HG03280 (cell line): Measurements from ENCODE around the gene MLIP.

Experiments
- ATAC-seq: cut with Tn5 transposase; IDR thresholded peaks from one replicate; pipeline ENCODE4 v1.9.1; 2021; ENCODE audit warnings: mild to moderate bottlenecking, moderate library complexity; ENCODE audit not compliant: unreplicated experiment

MLIP gene

GRCh38 chr6:54266400-54266923, 155.2 kb downstream of the MLIP start:
- no peak for ATAC-seq

DNA sequence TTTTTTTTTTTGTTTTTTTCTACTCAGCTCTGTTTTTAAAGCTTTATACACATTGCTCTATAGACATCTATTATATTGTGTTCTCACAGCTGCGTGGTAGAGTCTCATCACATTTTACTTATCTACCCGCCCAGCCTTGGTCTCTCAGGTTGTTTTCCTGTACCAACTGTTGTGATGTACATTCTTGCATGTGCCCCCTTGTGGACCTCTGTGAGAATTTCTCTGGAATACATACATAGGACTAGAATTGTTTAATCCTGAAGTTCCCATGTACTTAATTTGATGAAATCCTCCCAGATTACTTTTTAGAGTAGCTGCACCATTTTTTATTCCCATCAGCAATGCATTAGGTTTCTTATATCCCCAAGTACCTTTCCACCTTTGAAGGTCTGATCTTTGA, 156.6 kb downstream of the MLIP start:
- ATAC-seq: no peak

- no peak for ATAC-seq
These were observed 162.1 kb downstream of the MLIP start for GRCh38 chr6:54273214-54273820.

DNA sequence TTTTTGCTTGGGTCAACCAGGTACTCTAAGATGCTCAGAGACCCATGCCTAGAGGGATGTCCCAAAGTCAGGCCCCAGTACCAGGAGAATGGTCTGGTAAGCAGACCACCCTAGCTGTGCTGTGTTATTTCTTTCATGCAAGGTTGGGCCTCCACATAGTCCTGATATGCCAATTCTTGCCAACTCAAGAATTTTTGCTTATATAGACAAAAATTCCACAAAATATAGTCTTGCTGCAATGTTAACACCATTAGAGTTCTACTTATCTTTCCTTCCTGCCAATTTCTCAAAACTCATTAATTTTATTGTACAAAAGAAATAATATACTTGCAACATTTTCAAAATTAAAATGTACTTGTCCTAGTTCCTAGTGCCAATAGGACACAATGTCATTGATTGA, 163.1 kb downstream of the MLIP start:
- no peak for ATAC-seq

DNA sequence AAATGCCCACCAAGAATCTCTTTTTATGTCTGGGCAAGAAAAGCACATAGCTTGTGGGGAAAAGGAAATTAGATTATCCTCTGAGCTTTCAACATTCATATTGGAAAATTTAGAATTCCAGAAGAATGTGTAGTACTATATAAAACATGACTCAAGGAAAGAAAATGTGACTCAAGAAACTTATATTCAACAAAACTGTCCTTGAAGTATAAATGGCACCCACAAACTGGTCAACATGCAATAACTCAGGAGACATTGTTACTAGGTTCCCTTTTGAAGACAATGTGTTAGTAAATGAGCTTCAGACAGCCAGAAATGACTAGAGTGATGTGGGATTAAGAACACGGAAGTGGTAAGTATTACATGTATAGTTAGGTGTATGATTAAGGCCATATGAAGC, 170.9 kb downstream of the MLIP start:
- no peak for ATAC-seq

GRCh38 chr6:54284161-54284860, 173.1 kb downstream of the MLIP start:
- ATAC-seq: no peak

DNA sequence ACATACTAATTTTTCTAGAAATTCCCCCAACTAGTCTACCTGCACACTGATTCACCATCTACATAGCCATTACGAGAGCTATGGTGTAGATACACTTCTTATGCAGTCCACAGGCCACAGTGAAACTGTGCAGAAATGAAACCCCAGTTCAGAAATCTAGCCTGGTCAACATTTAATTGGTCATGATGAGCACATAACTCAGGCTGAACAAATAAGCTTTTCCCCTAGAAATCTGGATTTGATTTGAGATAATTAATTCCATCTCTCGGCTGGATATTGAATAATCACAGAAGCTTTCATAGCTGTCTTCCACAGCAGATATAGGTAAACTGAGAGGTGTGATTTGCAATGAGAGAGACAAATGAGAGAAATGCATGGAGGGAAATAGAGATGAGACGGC, 174.4 kb downstream of the MLIP start:
- no peak for ATAC-seq

DNA sequence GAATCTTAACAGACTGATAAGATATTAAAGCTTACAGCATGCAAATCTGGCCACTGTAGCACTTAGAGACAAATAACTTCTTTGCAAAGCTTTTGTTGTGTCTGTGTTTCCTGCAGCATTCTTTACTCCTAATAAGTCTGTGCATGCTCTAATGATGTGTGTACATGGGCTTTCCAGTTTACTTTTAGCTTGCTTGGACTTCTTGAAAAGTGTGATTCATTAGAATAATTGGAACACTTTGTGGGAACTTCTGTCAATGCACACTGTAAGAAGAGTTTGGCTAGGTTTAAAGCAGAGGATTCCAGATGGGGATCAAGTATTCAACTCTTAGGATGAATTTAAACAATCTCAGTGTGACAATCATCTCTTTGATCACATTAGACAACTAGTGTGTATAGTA, 174.9 kb downstream of the MLIP start:
- no peak for ATAC-seq

DNA sequence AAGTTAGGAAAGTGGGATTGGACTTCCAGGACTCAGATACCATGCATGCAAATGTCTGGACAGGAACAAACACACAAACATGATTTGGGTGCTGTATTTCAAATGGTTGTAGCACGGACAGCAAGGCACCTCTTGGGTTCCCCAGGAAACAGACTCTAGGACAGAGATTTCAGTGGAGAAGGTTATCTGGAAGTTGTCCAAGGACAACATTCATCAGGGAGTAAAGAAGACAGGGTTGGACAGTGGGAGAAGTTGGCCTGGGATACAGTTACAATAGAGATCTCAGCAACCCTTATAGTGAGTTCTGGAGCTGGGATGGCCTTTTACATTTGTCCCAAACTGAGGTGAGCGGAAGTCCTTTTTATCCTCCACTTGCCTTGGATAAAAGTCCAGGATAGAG, 177.2 kb downstream of the MLIP start:
- no peak for ATAC-seq

GRCh38 chr6:54289426-54289825, 178.2 kb downstream of the MLIP start:
- no peak for ATAC-seq

DNA sequence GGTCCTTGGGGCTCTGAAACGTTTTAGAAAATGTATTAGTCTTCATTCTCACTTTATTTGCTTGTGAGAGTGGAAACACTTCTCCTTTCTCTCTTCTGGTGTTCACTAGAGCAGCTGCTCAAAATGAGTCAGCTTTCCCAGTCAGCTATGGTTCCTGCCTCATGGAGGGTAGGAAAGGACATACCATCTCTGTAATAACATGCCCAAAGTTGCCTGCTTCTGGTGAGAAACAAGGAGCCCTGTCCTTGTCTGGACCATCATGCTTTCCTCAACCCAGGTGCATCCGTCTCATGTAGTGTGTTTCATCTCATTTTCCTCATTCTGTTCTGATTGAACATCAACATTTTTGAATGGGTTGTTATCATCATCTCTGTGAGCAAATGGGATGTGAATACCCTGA, 179.9 kb downstream of the MLIP start:
- peak; percentile 59 for ATAC-seq

GRCh38 chr6:54291738-54292137, 180.5 kb downstream of the MLIP start:
- peak; percentile 77 for ATAC-seq

DNA sequence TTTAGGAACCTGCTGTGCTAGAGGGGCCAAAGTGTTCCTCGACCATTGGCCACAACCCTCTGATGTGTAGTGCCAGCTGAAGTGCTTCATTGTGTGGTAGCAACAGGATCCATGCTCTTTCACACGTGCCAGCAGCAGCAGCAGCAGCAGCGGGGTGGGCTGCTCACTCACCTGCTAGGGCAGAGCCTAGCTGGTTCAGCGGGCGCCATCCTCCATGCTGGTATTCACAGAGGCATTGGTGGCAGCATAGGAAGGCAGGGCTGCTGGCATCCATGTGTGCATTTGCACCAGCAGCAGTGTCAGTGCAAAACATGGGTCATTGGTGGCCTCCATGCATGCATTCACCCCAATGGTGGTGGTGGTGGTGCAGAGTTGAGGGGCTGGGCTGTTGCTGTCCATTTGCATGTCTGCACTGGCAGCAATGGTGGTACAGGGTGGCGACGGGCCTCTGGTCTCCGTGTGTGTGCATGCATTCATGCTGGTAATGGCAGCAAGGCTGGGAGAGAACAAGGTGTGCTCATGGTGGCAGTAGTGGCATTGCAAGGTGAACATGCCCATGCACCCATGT, 183.8 kb downstream of the MLIP start:
- ATAC-seq: no peak

DNA sequence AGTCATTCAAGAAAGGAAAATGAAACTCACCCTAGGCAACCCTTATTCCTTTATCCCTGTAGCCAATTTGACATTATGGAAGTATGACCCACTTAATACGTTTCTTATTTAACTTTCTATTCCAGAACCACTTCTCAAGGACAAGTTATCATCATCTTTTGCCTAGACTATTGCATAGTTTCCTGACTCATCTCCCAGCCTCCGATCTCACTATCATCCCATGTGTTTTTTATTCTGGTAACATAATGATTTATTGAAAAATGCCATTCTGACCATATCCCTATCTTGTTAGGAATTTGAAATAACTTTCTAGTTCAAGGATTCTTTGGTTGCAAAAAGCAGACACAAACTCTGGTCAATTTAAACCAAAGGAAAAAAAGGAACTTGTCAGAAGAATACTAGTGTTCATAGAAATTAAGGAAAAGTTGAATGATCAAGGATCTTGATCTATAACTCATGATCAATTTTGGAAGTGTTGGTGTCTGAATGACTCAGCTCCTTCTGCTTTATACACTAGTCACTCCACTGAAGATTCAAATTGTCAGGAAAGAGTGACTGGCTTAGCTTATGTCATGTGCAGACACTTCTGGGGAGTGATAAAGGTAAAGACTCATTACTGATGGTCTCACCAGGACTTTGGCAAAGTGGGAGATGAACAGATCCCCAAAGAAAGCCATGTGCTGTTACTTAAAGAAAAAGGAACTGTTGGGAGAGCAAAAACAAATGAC, 188.5 kb downstream of the MLIP start:
- no peak for ATAC-seq

- no peak for ATAC-seq
These were observed 190.5 kb downstream of the MLIP start for GRCh38 chr6:54301770-54302169.

DNA sequence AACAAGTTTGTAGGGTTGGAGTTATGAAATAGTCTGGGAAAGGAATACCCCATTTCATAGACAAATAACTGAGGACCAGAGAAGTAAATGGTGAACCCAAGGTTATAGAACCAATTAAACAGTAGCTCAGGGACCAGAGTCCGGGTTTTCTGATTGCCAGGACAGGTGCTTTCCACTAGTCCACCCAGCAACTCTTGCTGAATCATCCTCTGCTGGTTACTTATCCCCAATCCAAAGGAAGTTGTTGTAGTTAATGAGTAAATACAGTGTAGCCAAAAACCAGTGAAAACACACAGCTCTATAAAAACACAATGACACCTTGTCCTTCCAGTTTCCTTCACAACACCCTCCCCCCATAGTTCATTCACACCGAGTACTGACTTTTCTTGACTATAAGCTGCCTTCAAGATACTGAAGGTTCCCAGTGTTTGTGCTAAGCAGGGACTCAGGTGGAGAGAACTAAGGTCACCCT, 196.2 kb downstream of the MLIP start:
- no peak for ATAC-seq

- no peak for ATAC-seq
These were observed 197.2 kb downstream of the MLIP start, which contains the start of gene TINAG for GRCh38 chr6:54308289-54308985. Gene TINAG, plus strand, starts transcription at chr6:54308441. Its CDS starts 110 bp downstream, at chr6:54308551.

- no peak for ATAC-seq
These were observed 197.7 kb downstream of the MLIP start for GRCh38 chr6:54308986-54309315.

DNA sequence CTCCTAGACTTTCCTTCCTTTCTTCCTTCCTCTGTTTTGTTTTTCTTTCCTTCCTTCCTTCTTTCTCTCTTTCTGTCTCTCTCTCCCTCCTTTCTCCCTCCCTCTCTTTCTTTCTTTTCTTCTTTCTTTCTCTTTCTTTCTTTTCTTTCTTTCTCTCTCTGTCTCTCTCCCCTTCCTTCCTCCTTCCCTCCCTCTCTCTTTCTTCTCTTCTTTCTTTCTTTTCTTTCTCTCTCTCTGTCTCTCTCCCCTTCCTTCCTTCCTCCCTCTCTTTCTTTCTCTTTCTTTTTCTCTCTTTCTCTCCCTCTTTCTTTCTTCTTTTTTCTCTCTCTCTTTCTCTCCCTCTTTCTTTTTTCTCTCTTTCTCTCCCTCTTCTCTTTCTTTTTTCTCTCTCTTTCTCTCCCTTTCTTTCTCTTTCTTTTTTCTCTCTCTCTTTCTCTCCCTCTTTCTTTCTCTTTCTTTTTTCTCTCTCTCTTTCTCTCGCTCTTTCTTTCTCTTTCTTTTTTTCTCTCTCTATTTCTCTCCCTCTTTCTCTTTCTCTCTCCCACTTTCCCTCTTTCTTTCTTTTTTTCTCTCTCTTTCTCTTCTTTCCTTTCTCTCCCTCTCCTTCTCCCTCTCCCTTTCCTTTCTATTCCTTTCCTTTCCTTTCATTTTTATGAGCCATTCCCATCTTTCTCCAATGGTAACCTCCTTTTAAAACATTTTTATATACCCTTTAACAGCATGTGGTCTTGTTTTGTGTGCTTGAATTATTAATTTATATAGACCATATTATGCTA, 199.3 kb downstream of the MLIP start:
- ATAC-seq: no peak

- no peak for ATAC-seq
These were observed 204.4 kb downstream of the MLIP start for GRCh38 chr6:54315656-54316055.
